Hematopoietic multipotent progenitor cell (in vitro differentiated cells): ENCODE data around the gene UBFD1. TPM values are rescaled to one million over a fixed set of nuclear protein-coding genes. Genes with fewer than 3 reads are reported as not detected.
"Not testable (repeated sequence)": the region's sequence is repeated elsewhere in the genome, so short reads cannot be mapped to it uniquely, and the experiment has no call there.

Source experiments
- DNase-seq, 3 donors: peaks; one replicate each; pipeline ENCODE4 v3.0.0-alpha.2; 2011 to 2015; ENCODE audit warnings: low read depth in 2 of 3, low spot score in 2 of 3
- total RNA-seq: library from RNA; depleted of rRNA; stranded (reverse); fragments of >200 nt; gene quantifications from one replicate; pipeline ENCODE4 v1.2.3, GENCODE V29; 2012

Gene UBFD1
- total RNA-seq, 1 donor = 44.2 TPM

DNA sequence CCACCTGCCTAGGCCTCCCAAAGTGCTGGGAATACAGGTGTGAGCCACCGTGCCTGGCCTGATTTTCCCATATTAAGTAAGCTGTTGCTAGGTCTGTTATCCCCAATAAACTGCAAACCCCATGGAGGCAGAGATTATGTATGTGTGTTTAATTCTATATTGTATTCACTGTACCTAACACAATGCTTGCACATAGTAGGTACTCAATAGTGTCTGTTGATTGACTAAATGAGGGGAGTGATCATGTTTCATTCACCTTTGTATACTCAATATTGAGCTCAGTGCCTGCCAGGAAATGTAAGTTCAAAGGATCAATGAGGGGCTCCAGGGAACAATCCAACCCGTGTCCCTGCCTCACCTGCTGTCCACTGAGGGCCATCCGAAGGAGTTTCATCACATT, 32.6 kb upstream of the UBFD1 start:
- no peak for DNase-seq

DNA sequence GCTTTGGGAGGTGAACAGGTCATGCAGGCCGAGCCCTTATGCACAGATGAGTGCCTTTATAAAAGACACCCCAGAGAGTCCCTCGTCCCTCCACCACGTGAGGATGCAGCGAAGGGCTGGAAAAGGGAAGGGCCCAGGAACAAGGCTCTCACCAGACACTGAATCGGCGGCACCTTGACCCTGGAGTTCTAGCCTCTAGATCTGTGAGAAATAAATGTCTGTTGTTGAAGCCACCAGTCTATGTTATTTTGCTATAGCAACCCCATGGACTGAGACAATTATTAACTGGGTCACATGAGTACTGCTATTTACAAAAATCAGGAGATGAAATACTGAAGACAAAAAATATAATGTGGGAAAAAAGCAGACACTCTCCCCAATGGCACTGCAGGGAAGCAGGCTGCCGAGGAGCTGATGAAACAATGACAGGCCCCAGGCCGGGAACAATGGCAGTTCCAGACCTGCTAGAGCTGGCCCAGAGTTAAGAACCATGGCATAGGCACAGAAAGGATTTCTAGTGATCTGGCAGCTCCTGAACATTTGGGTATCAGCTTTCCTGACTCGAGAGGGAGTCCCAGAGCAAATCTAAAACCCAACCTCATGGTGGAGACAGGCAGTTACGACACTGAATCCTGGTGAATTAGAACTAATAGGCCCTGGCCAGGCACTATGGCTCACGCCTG, 29.4 kb upstream of the UBFD1 start:
- no peak for DNase-seq

DNA sequence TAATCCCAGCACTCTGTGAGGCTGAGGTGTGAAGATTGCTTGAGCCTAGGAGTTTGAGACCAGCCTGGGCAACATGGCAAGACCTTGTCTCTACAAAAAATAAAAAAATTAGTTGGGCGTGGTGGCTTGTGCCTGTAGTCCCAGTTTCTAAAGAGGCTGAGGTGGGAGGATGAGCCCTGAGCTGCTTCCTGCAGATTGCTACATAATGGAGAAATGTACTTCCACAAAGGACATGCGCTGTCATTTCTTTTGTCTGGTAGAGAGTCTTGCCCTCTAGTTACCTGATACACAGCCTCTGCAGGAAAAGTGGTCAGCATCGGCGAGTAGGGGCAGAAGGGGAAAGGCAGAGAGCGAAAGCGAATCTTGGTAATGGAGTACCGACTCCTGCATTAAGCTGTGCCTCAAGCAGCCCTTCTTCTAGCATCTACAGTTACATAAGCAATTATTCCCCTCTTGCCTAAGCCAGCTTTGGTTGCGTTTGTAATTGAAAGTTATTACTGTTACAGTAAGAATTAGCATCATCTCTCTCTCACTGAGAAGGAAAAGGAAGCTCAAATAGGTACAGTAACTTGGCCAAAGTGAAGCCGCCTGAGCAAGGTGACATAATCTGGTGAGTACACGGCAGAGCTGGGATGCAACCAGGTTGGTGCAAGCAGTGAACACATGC, 28.8 kb upstream of the UBFD1 start:
- no peak for DNase-seq

DNA sequence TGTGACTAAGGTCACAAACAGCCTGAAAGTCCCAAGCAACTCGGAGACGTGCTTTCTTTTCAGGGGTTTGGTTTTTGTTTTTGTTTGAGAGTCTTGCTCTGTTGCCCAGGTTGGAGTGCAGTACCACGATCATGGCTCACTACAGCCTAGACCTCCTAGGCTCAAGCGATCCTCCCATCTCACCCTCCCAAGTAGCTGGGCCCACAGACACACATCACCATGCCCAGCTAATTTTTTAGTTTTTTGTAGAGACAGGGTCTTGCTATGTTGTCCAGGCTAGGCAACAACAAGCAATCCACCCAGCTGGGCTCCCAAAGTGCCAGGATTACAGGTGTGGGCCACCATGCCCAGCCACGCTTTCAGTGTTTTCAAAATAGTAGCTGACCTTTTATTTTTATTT, 27.5 kb upstream of the UBFD1 start:
- DNase-seq = no peak

DNA sequence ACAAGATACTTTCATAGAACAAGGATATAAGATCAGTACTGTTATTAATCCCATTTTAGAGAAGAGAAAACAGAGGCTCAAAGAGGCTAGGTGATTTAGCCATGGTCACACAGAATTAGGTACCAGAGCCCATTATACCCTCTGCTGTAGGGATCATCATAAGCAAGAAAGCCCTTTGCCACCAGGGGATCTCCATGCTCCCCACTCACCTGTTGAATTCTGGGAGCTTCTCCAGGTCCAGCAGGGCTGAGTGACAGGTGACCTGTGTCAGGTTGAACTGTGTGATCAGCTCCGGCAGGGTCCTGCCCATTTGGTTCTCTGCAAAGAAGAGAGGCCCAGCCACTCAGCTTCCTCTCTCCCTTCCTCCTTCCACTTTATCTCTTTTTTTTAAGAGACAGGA, 25.1 kb upstream of the UBFD1 start:
- no peak for DNase-seq

DNA sequence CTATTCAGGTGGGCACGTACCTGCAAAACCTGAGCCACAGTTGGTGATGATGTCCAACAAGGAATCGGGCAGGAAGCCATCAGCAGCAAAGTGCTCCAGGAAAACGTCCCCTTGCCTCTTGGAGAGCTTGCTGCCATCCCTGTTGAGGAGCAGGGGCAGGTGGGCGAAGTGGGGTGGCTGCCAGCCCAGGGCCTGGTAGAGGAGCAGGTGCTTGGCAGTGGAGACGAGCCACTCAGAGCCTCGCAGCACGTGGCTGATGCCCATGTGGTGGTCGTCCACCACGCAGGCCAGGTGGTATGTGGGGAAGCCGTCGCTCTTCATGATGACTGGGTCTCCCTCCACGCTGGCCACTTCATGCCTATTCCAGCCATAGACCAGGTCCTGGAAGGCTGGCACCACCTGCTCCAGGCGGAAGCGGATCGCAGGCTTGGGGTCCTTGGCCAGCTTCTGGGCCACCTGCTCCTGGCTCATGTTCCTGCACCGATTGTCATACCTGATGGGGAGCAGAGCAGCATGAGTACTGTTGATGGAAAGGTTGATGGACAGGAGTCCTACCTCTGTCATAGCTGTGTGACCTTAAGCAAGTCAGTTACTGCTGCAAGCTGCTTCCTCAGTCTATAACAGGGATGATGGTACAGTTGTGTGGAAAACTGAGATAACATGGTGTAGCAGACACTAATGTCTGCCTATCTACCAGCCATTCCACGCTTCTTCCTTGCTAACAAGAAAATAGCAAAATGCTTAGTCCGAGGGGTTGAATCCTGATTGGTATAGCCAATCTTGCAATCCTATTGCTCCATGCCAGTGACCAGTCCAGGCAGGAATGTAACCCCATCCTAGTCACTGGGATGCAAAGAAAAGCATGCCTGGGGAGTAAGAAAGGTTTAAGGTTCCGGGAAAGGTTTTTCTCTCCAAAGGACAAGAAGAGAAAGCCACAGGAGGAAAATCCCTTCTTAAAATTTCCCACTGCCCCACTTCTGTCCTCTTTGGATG, 22.4 kb upstream of the UBFD1 start:
- DNase-seq = no peak

DNA sequence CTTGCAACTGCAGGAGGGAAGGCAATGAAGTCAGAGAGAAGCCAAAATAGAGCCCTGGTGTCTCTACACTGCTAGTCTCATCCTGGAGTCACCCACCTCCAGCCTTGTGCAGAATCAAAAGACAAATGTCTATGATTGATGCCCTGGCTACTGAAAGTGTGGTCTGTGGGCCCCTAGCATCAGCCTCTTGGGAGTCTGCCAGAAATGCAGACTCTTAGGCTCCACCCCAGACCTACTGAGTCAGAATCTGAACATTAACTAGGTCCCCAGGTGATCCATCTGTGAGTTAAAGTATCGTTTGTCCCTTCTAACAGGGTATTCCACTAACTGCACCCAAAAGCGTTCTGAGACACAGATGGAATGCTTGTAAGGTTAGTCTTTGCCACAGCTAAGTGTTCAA, 21.6 kb upstream of the UBFD1 start:
- DNase-seq = no peak

DNA sequence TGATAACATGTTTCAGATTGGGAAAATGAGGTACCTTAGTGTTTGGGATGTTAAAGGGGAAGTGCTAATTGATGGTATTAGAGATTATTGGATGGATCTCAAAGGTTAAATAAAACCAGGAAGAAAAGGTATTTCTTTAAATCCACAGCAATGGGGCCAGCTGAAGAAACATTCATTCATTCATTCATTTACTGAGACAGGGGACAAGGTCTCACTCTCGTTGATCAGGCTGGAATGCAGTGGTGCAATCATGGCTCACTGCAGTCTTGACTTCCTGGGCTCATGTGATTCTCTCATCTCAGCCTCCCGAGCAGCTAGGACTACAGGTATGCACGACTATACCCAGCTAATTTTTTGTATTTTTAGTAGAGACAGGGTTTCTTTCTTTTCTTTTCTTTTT, 20.1 kb upstream of the UBFD1 start:
- DNase-seq = no peak

DNA sequence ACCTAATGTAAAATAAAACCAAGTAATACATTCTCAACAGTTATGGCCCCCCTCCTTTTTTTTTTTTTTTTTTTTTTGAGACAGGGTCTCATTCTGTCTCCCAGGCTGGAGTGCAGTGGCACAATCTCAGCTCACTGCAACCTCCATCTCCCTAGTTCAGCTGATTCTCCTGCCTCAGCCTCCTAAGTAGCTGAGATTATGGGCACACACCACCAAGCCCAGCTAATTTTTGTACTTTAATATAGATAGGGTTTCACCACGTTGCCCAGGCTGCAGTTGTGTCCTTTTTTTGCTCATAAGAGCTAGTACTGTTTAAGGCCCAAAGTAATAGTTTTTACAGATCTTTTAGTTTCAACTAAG, 18.6 kb upstream of the UBFD1 start:
- no peak for DNase-seq

DNA sequence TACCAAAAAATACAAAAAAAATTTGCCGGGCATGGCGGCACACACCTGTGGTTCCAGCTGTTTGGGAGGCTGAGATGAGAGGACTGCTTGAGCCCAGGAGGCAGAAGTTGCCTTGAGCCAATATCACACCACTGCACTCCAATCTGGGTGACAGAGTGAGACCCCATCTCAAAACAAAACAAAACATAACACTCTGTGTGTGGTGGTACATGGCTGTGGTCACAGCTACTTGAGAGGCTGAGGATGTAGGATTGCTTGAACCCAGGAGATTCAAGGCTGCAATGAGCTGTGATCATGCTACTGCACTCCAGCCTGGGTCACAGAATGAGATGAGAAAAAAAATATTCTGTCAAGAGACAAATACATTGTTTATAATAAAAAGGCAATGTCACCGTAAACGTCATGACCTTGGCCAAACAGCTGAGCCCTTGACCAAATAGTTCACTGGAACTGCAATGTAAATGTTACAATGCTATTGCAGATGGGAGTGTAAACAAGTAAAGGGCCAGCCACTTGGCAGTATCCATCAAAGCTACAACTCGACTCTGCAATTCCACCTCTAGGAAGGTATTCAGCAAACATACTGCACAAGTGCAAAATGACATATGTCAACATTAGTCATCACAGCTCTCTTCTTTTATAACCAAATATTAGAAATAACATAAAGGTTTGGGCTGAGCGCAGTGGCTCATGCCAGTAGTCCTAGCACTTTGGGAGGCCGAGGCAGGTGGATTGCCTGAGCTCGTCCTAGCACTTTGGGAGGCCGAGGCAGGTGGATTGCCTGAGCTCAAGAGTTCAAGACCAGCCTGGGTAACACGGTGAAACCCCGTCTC, 17.3 kb upstream of the UBFD1 start:
- DNase-seq = no peak

DNA sequence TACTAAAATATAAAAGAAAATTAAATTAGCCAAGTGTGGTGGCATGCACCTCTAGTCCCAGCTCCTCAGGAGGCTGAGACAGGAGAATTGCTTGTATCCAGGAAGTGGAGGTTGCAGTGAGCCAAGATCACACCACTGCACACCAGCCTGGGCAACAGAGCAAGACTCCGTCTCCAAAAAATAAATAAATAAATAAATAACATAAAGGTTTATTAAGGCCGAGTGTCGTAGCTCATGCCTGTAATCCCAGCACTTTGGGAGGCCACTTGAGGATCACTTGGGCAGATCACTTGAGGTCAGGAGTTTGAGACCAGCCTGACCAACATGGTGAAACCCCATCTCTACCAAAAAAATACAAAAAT, 16.7 kb upstream of the UBFD1 start:
- DNase-seq = not testable (repeated sequence)

DNA sequence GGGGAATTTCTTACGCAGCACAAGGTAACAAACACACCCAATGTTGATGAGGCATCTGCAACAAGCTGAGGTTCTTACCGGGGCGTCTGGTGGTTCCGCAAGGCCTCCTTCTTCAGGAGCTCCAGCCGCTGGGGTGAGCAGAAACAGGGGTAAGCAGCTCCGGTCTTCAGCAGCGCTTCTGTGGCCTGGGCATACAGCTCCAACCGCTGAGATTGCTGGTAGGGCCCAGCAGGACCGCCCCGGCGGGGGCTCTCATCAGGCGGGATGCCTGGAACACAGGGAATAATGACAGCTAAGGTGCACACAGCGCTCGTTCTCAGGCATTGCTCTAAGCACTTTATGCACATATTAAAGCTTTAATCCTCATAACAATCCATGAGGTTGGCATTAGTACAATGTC, 13.1 kb upstream of the UBFD1 start:
- DNase-seq = no peak

DNA sequence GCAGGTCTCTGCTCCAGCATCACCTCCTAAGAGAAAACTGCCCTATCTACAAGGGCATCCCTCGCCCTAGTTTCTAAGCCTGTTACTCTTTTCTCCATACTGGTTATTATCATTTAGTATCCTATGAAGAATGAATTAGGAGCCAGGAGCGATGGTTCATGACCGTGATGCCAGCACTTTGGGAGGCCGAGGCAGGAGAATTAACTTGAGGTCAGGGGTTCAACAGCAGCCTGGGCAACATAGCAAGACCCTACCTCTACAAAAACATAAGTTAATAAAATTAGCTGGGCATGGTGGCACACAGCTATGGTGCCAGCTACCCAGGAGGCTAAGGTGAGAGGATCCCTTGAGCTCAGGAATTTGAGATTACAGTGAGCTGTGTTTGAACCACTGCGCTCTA, 7.6 kb upstream of the UBFD1 start:
- DNase-seq = no peak

DNA sequence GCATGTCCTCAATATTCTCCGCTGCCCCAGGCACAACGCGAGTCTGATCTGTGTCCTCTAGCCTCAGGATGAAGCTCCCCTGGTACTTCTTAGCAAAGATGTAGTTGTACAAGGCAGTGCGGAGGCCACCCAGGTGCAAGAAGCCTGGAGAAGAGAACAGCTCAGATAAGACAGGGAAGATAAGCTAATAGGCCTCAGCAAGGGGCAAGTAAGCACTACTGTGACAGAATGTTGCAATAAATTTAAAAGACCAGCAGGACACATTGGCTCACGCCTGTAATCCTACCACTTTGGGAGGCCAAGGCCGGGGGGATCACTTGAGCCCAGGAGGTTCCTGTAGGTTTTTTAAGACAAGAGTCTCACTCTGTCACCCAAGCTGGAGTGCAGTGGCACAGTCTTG, 5.4 kb upstream of the UBFD1 start:
- no peak for DNase-seq

DNA sequence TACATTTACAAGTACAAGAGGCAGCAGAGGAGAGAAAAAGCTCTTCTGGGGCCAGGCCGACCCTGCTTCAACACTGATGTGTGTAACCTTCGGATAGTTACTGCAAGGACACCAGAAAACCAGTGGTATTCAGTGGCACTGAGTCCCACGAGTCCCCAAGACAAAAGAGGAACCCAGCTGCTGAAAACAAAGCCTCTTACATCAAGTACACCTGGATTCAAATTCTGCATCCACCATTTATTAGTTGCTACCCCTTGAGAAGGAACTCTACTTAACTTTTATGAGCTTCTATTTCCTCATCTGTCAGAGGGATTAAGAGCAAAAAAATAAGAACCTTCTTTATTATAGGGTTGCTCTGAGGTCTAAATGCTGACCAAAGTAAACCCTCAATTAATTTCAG, 3.0 kb upstream of the UBFD1 start:
- no peak for DNase-seq

DNA sequence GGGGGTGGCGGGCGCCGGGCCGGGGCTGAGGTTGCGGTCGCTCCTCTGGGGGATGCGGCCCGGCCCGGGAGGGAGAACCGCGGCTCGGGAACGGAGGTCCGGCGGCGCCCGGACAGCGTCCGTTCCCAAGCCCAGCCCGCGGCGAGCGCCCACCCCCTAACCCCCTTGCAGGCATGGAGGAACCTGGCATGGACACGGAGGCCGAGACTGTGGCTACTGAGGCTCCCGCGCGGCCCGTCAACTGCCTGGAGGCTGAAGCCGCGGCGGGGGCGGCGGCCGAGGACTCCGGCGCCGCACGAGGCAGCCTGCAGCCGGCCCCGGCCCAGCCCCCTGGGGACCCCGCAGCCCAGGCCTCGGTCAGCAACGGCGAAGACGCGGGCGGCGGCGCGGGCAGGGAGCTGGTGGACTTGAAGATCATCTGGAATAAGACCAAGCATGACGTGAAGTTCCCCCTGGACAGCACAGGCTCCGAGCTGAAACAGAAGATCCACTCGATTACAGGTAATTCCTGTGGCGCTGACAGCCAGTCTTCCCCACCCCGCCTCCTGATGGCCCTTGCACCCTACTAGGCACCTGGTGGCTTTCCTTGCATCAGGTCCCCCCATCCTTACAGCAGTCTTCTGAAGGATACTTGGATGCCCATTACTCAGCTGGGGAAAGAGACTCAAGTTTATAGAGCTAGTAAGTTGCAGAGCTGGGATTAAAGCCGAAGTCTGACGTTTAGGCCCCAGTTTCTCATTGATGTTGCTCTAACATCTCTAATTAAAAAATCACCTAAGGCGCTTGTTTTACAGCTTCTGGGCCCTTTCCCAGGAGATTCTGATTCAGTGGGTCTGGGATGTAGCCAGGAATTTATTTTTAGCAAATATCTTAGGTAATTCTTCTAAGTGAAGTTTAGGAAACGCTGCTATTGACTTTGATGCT, 514 bp downstream of the UBFD1 start:
- DNase-seq = no peak

DNA sequence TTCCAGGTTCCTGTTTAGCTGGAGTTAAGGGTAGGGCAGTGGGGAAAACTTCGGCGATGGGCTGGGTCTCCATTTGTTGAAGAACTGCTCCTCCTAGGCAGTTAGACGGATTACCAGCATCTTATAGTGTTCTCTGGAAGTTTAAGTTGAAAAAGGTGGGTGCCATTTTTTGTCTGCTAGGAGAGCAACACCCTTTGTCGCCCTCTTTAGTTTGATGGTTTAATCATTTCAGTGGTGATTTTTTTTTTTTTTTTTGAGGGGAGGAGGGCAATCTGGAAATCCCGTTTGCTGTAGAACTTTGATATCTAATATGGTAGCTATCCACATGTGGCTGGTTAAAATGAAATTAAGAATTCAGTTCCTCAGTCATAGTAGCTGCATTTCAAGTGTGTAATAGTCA, 4.1 kb downstream of the UBFD1 start:
- peak in 1 of 3 donors; percentile 6 for DNase-seq

DNA sequence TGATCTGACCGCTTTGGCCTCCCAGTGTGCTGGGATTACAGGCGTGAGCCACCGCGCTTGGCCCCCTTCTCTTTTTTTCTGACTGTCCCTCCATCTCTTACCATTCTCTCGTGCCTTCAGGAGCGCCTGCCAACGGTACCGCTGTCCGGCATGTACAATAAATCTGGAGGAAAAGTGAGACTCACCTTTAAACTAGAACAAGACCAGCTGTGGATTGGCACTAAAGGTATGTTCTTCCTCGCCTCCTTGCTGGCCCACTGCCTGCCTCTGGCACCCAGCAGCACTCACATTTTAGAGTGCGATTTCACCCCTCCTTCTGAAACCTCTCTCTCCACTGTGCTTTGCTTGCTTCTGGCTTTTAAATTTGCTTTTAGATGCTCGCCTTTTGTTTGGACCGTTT, 5.0 kb downstream of the UBFD1 start:
- DNase-seq = no peak

DNA sequence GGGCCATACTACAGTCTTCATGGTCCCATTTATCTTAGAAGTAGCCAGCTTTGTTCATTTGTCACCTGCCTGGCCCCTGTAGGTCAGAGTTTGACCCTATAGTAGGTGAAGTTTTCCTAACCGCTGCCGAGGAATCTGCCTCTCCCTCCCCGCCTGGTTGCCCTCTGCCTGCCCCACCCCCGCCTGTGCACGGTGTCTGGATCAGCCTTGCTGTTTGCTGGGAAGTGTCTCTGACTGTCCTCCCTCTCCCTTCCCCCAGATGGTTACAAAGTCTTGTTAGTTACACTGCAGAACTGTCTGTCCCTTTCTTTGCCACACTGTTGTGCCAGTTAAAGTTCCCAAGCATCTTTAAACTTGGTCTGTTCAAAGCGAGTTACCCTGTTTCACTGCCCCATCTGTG, 5.7 kb downstream of the UBFD1 start:
- no peak for DNase-seq
